ENCODE data around the gene LRRC73.
A peak's percentile ranks its signal among the peaks of the same experiment; 100 is the strongest.

The LRRC73 gene

GRCh38 chr6:43497129-43497396 is 13.1 kb downstream of the LRRC73 start:
- FAIRE-seq = no peak
- TF ChIP-seq TAF1 (IDR thresholded peaks at IDR 0.05; ENCODE audit: borderline replicate concordance, low read depth, low read length) (no peak), POLR2A (IDR thresholded peaks at IDR 0.05; ENCODE audit: low read depth, low read length) (no peak), POLR2AphosphoS5 (IDR thresholded peaks at IDR 0.05; ENCODE audit: low read depth, low read length) (no peak)
- DNase-seq (ENCODE audit: insufficient read length) = no peak

- DNase-seq (ENCODE audit: insufficient read length) = no peak
- FAIRE-seq = peak; percentile 54
- TF ChIP-seq POLR2AphosphoS5 (IDR thresholded peaks at IDR 0.05; ENCODE audit: low read depth, low read length) (no peak), TAF1 (IDR thresholded peaks at IDR 0.05; ENCODE audit: borderline replicate concordance, low read depth, low read length) (no peak), POLR2A (IDR thresholded peaks at IDR 0.05; ENCODE audit: low read depth, low read length) (no peak)
These were observed 13.6 kb downstream of the LRRC73 start for GRCh38 chr6:43496370-43497128.

GRCh38 chr6:43495409-43495941 is 14.7 kb downstream of the LRRC73 start:
- FAIRE-seq = no peak
- TF ChIP-seq POLR2A (IDR thresholded peaks at IDR 0.05; ENCODE audit: low read depth, low read length) (no peak), TAF1 (IDR thresholded peaks at IDR 0.05; ENCODE audit: borderline replicate concordance, low read depth, low read length) (no peak), POLR2AphosphoS5 (IDR thresholded peaks at IDR 0.05; ENCODE audit: low read depth, low read length) (no peak)
- DNase-seq (ENCODE audit: insufficient read length) = no peak

GRCh38 chr6:43494766-43495165 is 15.4 kb downstream of the LRRC73 start:
- FAIRE-seq = no peak
- TF ChIP-seq POLR2AphosphoS5 (IDR thresholded peaks at IDR 0.05; ENCODE audit: low read depth, low read length) = no peak
- TF ChIP-seq POLR2A (IDR thresholded peaks at IDR 0.05; ENCODE audit: low read depth, low read length) = no peak
- TF ChIP-seq TAF1 (IDR thresholded peaks at IDR 0.05; ENCODE audit: borderline replicate concordance, low read depth, low read length) = no peak

GRCh38 chr6:43494321-43494720 is 15.8 kb downstream of the LRRC73 start:
- DNase-seq (ENCODE audit: insufficient read length) (no peak), FAIRE-seq (no peak)
- no peak for TF ChIP-seq TAF1 (IDR thresholded peaks at IDR 0.05; ENCODE audit: borderline replicate concordance, low read depth, low read length)
- no peak for TF ChIP-seq POLR2AphosphoS5 (IDR thresholded peaks at IDR 0.05; ENCODE audit: low read depth, low read length)
- TF ChIP-seq POLR2A (IDR thresholded peaks at IDR 0.05; ENCODE audit: low read depth, low read length) = no peak

More at GRCh38 chr6:43494766-43495165, 15.4 kb downstream of the LRRC73 start:
- no peak for DNase-seq (ENCODE audit: insufficient read length)

- no peak for DNase-seq (ENCODE audit: insufficient read length)
- FAIRE-seq = no peak
- TF ChIP-seq POLR2A (IDR thresholded peaks at IDR 0.05; ENCODE audit: low read depth, low read length) (no peak), TAF1 (IDR thresholded peaks at IDR 0.05; ENCODE audit: borderline replicate concordance, low read depth, low read length) (no peak), POLR2AphosphoS5 (IDR thresholded peaks at IDR 0.05; ENCODE audit: low read depth, low read length) (no peak)
These were observed 16.3 kb downstream of the LRRC73 start for GRCh38 chr6:43493833-43494232.

- TF ChIP-seq POLR2AphosphoS5 (IDR thresholded peaks at IDR 0.05; ENCODE audit: low read depth, low read length) = no peak
- no peak for TF ChIP-seq TAF1 (IDR thresholded peaks at IDR 0.05; ENCODE audit: borderline replicate concordance, low read depth, low read length)
- no peak for TF ChIP-seq POLR2A (IDR thresholded peaks at IDR 0.05; ENCODE audit: low read depth, low read length)
- DNase-seq (ENCODE audit: insufficient read length) = no peak
- FAIRE-seq = no peak
These were observed 16.9 kb downstream of the LRRC73 start for GRCh38 chr6:43493230-43493629.

GRCh38 chr6:43492673-43493072 is 17.5 kb downstream of the LRRC73 start:
- FAIRE-seq = no peak
- no peak for TF ChIP-seq POLR2AphosphoS5 (IDR thresholded peaks at IDR 0.05; ENCODE audit: low read depth, low read length)
- no peak for DNase-seq (ENCODE audit: insufficient read length)

- DNase-seq (ENCODE audit: insufficient read length) (no peak), FAIRE-seq (no peak)
- TF ChIP-seq POLR2A (IDR thresholded peaks at IDR 0.05; ENCODE audit: low read depth, low read length) (no peak), POLR2AphosphoS5 (IDR thresholded peaks at IDR 0.05; ENCODE audit: low read depth, low read length) (no peak), TAF1 (IDR thresholded peaks at IDR 0.05; ENCODE audit: borderline replicate concordance, low read depth, low read length) (no peak)
These were observed 18.1 kb downstream of the LRRC73 start for GRCh38 chr6:43491750-43492661.

GRCh38 chr6:43490523-43490939 is 19.6 kb downstream of the LRRC73 start:
- FAIRE-seq (no peak), DNase-seq (ENCODE audit: insufficient read length) (no peak)
- no peak for TF ChIP-seq TAF1 (IDR thresholded peaks at IDR 0.05; ENCODE audit: borderline replicate concordance, low read depth, low read length)
- no peak for TF ChIP-seq POLR2AphosphoS5 (IDR thresholded peaks at IDR 0.05; ENCODE audit: low read depth, low read length)
- no peak for TF ChIP-seq POLR2A (IDR thresholded peaks at IDR 0.05; ENCODE audit: low read depth, low read length)

- DNase-seq (ENCODE audit: insufficient read length) (no peak), FAIRE-seq (no peak)
- TF ChIP-seq POLR2AphosphoS5 (IDR thresholded peaks at IDR 0.05; ENCODE audit: low read depth, low read length) (no peak), TAF1 (IDR thresholded peaks at IDR 0.05; ENCODE audit: borderline replicate concordance, low read depth, low read length) (no peak), POLR2A (IDR thresholded peaks at IDR 0.05; ENCODE audit: low read depth, low read length) (no peak)
These were observed 20.7 kb downstream of the LRRC73 start for GRCh38 chr6:43489277-43490072.
